ENCODE measurements around the gene WWOX.

DNA sequence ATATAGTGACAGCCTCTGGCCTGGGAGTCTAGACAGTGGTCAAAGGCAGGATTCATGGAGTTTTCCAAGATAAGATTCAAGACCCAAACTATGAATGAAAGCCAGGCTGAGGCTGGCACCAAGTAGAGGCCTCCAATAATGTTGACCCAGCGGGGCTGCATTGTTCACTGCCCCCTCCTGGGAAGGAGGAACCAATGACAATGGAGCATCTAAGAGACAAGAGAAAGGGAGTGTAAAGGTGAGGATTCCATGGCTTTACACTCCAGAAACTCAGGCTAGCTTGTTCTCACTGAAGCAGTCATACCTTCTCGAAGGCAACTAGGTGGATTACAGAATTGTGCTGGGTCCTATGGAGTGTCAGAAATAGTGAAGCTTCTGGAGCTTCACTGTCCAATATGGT is 380.3 kb downstream of the WWOX start:
- TF ChIP-seq MYC (IDR thresholded peaks at IDR 0.05; ENCODE audit: low read depth, low read length) (no peak), POLR2A (IDR thresholded peaks at IDR 0.05; ENCODE audit: extremely low read depth, insufficient read length) (no peak)
- TF ChIP-seq, protein P1, sequence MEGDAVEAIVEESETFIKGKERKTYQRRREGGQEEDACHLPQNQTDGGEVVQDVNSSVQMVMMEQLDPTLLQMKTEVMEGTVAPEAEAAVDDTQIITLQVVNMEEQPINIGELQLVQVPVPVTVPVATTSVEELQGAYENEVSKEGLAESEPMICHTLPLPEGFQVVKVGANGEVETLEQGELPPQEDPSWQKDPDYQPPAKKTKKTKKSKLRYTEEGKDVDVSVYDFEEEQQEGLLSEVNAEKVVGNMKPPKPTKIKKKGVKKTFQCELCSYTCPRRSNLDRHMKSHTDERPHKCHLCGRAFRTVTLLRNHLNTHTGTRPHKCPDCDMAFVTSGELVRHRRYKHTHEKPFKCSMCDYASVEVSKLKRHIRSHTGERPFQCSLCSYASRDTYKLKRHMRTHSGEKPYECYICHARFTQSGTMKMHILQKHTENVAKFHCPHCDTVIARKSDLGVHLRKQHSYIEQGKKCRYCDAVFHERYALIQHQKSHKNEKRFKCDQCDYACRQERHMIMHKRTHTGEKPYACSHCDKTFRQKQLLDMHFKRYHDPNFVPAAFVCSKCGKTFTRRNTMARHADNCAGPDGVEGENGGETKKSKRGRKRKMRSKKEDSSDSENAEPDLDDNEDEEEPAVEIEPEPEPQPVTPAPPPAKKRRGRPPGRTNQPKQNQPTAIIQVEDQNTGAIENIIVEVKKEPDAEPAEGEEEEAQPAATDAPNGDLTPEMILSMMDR (IDR thresholded peaks at IDR 0.05; ENCODE audit: low read depth, low read length) = no peak

All from NB4 (cell line).